AG04450 (cell line): ENCODE measurements around the gene METTL24. TPM values are rescaled to one million over a fixed set of nuclear protein-coding genes. Genes with fewer than 3 reads are reported as not detected.

Source experiments
- CTCF ChIA-PET: fragments of 300-600, 350-600 bp; formaldehyde crosslinking; extraction: SDS; loops from one replicate; lab custom pipeline; 2022; ENCODE audit warnings: antibody characterized with exemption, inconsistent platforms; lab: Charles Lee
- POLR2A ChIA-PET: fragments of 350-600 bp; formaldehyde crosslinking; extraction: SDS; loops from one replicate; lab custom pipeline; 2021; ENCODE audit warnings: antibody characterized with exemption, inconsistent platforms; lab: Yijun Ruan, JAX
- DNase-seq: peaks from one replicate; pipeline ENCODE4 v3.0.0-alpha.2; 2011; ENCODE audit warnings: low read depth, low spot score
- H3K27ac ChIP-seq: one replicate; pipeline ENCODE4 v1.5.1; 2012; ENCODE audit warnings: low read depth, low read length, control low read depth
- H3K27me3 ChIP-seq: one replicate; pipeline ENCODE4 v1.6.0; 2012; ENCODE audit warnings: low read length; ENCODE audit not compliant: control insufficient read depth, insufficient read depth
- H3K4me3 ChIP-seq: 2 replicates; pipeline ENCODE4 v1.5.1; 2011; ENCODE audit warnings: mild to moderate bottlenecking, low read depth, low read length, control low read depth
- H3K9me3 ChIP-seq: 2 replicates; pipeline ENCODE4 v1.5.1; 2012; ENCODE audit warnings: low read length; ENCODE audit not compliant: control insufficient read depth, insufficient read depth
- CTCF ChIP-seq: IDR thresholded peaks from 2 replicates; pipeline ENCODE4 v1.5.1; 2011; ENCODE audit warnings: low read depth, low read length, control low read depth, inconsistent platforms
- polyA plus RNA-seq: library from polyadenylated mRNA; depleted of rRNA; stranded (reverse); fragments of >200 nt; gene quantifications from 2 replicates; pipeline ENCODE4 v1.2.3, GENCODE V29; 2011

METTL24 gene
- polyA plus RNA-seq, 1 experiment: not detected

- POLR2A ChIA-PET: no interaction called here
- CTCF ChIA-PET: no interaction called here
- no peak for TF ChIP-seq CTCF
- peaks cover 40% of the 10 kb centered on the region for H3K27me3 ChIP-seq
- DNase-seq: no peak
- H3K9me3 ChIP-seq: no peaks in the 10 kb centered on the region
- H3K27ac ChIP-seq: no peak overlapping the region
- H3K4me3 ChIP-seq: no peak overlapping the region
Observed at GRCh38 chr6:110364364-110365105, 6.4 kb upstream of the METTL24 start.

GRCh38 chr6:110363748-110364147, 5.6 kb upstream of the METTL24 start:
- CTCF ChIA-PET: no interaction called here
- TF ChIP-seq CTCF: no peak
- no peak for DNase-seq
- peaks cover 44% of the 10 kb centered on the region for H3K27me3 ChIP-seq
- no peak overlapping the region for H3K4me3 ChIP-seq
- POLR2A ChIA-PET: no interaction called here
- no peaks in the 10 kb centered on the region for H3K9me3 ChIP-seq
- H3K27ac ChIP-seq: no peak overlapping the region

GRCh38 chr6:110360676-110361075, 2.5 kb upstream of the METTL24 start:
- POLR2A ChIA-PET: no interaction called here

GRCh38 chr6:110359556-110359955, 1.4 kb upstream of the METTL24 start:
- H3K27me3 ChIP-seq: peaks cover 61% of the 10 kb centered on the region
- no peak for TF ChIP-seq CTCF
- no peak for DNase-seq
- no peaks in the 10 kb centered on the region for H3K9me3 ChIP-seq
- POLR2A ChIA-PET: no interaction called here
- H3K27ac ChIP-seq: no peak overlapping the region
- CTCF ChIA-PET: interaction anchor here (0.6 kb wide), 1 partner anchor 32 kb away, joined by 3 read pairs; no protein-coding TSS in a partner anchor
- no peak overlapping the region for H3K4me3 ChIP-seq

More at GRCh38 chr6:110360676-110361075, 2.5 kb upstream of the METTL24 start:
- Histone ChIP-seq H3K27me3 (peaks cover 58% of the 10 kb centered on the region), H3K9me3 (no peaks in the 10 kb centered on the region), H3K4me3 (no peak overlapping the region), H3K27ac (no peak overlapping the region)
- CTCF ChIA-PET: no interaction called here
- no peak for DNase-seq
- no peak for TF ChIP-seq CTCF

- no peak for DNase-seq
- CTCF ChIA-PET: no interaction called here
- no peaks in the 10 kb centered on the region for H3K9me3 ChIP-seq
- H3K4me3 ChIP-seq: peak overlapping the region; percentile 32; the same call in 1 of the 2 replicates
- H3K27me3 ChIP-seq: peaks cover 59% of the 10 kb centered on the region
- H3K27ac ChIP-seq: no peak overlapping the region
- TF ChIP-seq CTCF: no peak
- POLR2A ChIA-PET: no interaction called here
Observed at GRCh38 chr6:110358553-110359160, 508 bp upstream of the METTL24 start.
